ENCODE results near the gene SOX12. TPM values are rescaled to one million over a fixed set of nuclear protein-coding genes. Genes with fewer than 3 reads are reported as not detected.

The SOX12 gene
- total and polyA plus RNA-seq, 8 donors = 2.9 to 8.8 (median 5.4) TPM

GRCh38 chr20:378961-379336 lies 53.6 kb downstream of the SOX12 start:
- 81 to 82% methylated on average over 5 of the region's 5 CpGs for WGBS, 2 donors
- Histone ChIP-seq H3K9me3 (no peaks in the 10 kb centered on the region), H3K27ac (no peak overlapping the region), H3K4me1 (no peaks in the 10 kb centered on the region), H3K36me3 (no peaks in the 10 kb centered on the region), H3K27me3 (no peaks in the 10 kb centered on the region), H3K4me3 (no peak overlapping the region)
- FAIRE-seq (no peak), DNase-seq (no peak), ATAC-seq (no peak)
- intact Hi-C loops (cut with DNase I) = no loop called here
- TF ChIP-seq CTCF (IDR thresholded peaks at IDR 0.05) = no peak

Other genes starting within 250 kb of the SOX12 start
- not detected for gene DEFB125, start 237.9 kb upstream of the SOX12 start, total RNA-seq
- gene DEFB125, start 237.9 kb upstream of the SOX12 start, polyA plus RNA-seq = not detected
- not detected for gene DEFB126, start 183.0 kb upstream of the SOX12 start, total RNA-seq
- gene DEFB126, start 183.0 kb upstream of the SOX12 start, polyA plus RNA-seq = not detected
- not detected for gene DEFB127, start 168.1 kb upstream of the SOX12 start, total RNA-seq
- gene DEFB127, start 168.1 kb upstream of the SOX12 start, polyA plus RNA-seq = not detected
- gene DEFB128, start 135.8 kb upstream of the SOX12 start, total RNA-seq = not detected
- gene DEFB128, start 135.8 kb upstream of the SOX12 start, polyA plus RNA-seq = not detected
- not detected for gene DEFB129, start 98.3 kb upstream of the SOX12 start, total RNA-seq
- not detected for gene DEFB129, start 98.3 kb upstream of the SOX12 start, polyA plus RNA-seq
- not detected for gene DEFB132, start 67.8 kb upstream of the SOX12 start, total RNA-seq
- under 1 TPM in 1 of 2 donors, not detected in 1; 0.02 TPM for gene DEFB132, start 67.8 kb upstream of the SOX12 start, polyA plus RNA-seq
- 1 to 10 TPM; 2.5 to 6.3 (median 2.9) TPM for gene C20orf96, start 34.8 kb upstream of the SOX12 start, total RNA-seq
- 1 to 10 TPM; 5.8 to 6.8 TPM for gene C20orf96, start 34.8 kb upstream of the SOX12 start, polyA plus RNA-seq
- gene ZCCHC3, start 28.0 kb upstream of the SOX12 start, total RNA-seq = 1 to 10 TPM; 4.2 to 8.1 (median 6.2) TPM
- 10 to 100 TPM in 1 of 2 donors, 1 to 10 TPM in 1; 5.2 to 10.7 TPM for gene ZCCHC3, start 28.0 kb upstream of the SOX12 start, polyA plus RNA-seq
- gene NRSN2, start 21.6 kb downstream of the SOX12 start, total RNA-seq = 10 to 100 TPM; 10.7 to 23.0 (median 15.3) TPM
- gene NRSN2, start 21.6 kb downstream of the SOX12 start, polyA plus RNA-seq = 10 to 100 TPM; 25.5 to 41.3 TPM
- 10 to 100 TPM in 1 of 6 donors, 1 to 10 TPM in 5; 4.4 to 97.7 (median 6.6) TPM for gene TRIB3, start 55.2 kb downstream of the SOX12 start, total RNA-seq
- 10 to 100 TPM in 1 of 2 donors, 1 to 10 TPM in 1; 6.5 to 12.8 TPM for gene TRIB3, start 55.2 kb downstream of the SOX12 start, polyA plus RNA-seq
- gene RBCK1, start 82.7 kb downstream of the SOX12 start, total RNA-seq = 10 to 100 TPM; 34.9 to 62.0 (median 41.1) TPM
- gene RBCK1, start 82.7 kb downstream of the SOX12 start, polyA plus RNA-seq = 100 to 1,000 TPM; 130 to 148 TPM
- gene TBC1D20, start 137.0 kb downstream of the SOX12 start, total RNA-seq = 10 to 100 TPM; 11.1 to 21.4 (median 12.9) TPM
- gene TBC1D20, start 137.0 kb downstream of the SOX12 start, polyA plus RNA-seq = 10 to 100 TPM; 11.5 to 17.3 TPM
- gene CSNK2A1, start 218.2 kb downstream of the SOX12 start, total RNA-seq = 10 to 100 TPM; 44.5 to 57.4 (median 49.5) TPM
- 10 to 100 TPM; 12.7 to 21.2 TPM for gene CSNK2A1, start 218.2 kb downstream of the SOX12 start, polyA plus RNA-seq

Measured in pancreas (tissue), 10 donors.